Measurements from ENCODE around the gene FTCDNL1. TPM values are rescaled to one million over a fixed set of nuclear protein-coding genes. Genes with fewer than 3 reads are reported as not detected.

FTCDNL1 gene
- total RNA-seq, result 0.40 and 0.44 TPM in 2 replicates

DNA sequence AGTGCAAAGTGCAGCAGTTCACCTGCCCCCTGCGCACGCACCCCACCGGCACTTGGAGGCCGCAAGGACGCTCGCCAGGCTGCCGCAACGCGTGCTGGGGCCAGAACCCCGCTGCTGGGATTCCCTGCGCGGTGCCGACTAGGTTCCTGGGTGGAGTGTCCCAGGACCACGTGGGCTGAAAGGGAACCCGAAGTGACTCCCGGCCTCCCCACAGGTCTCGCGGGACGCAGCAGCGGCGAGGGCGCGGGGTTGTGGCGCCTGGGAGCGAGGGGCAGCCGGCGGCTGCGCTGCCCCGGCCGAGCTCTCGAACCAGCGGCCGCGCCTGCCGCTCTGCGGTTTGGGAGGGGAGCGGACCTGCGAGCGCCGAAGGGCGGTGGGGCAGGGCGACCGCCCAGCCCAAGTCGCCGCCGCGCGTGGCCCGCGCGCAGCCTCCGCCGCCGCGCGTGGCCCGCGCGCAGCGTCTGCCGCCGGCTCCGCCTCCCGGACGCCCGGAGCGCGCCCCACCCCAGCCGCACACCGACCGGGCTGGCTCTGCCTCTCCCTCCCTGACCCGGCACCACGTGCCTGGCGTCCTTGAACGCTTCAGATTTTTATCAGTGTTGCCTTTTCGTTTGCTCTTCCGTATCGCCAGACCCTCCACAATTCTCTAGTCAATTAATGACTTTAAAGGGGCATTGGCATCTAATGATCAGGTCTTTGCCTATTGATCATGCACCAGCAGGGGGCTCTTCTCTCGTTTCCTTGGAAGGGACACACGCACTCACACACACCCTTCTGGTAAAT, at the start of gene FTCDNL1:
Gene FTCDNL1 (minus strand): TSS at position 475 of the 783 bp plus-strand sequence. CDS start 2,230 bp downstream, outside the sequence.
- DNase-seq (ENCODE audit: low read depth in 2 of 2), result peak; percentile 26 to 49

DNA sequence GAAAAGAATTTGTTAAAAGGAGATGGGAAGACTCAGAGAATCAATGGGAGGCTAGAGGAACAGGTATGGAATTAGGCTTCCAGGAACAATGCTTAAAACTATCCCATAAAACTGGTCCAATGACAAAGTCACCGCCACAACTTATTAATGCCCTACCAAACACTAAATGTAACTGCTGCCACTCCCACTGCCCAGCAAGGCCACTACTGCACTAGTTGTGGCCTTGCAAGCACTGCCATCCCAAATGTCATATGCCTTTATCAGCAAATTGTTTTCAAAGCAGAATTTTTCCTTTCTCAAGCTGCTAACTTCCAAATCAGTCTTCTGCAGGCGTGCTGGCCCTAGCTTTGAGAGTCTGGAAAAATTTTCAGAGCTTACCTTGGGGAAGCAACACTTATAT, 45.6 kb upstream of the FTCDNL1 start:
- DNase-seq (ENCODE audit: low read depth in 2 of 2), result no peak

DNA sequence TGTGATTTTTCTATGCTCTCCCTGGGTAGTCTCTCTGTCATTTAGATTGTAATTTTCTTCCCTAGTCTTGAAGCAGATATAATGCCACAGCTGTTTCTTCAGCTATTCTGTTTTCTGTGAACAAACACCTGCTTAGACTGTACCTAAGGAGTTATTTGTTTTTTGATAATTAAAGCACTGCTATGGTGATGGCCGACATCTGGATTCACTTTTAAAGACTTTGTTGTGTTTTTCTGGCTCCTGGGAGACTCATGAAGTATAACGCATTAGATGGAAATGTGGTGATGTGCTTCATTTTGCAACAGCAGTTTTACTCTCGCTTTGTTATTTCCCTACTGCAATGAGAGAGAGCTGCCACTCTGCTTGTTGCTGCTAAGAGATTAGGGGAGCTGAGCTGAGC, 44.4 kb upstream of the FTCDNL1 start:
- no peak for DNase-seq (ENCODE audit: low read depth in 2 of 2)

DNA sequence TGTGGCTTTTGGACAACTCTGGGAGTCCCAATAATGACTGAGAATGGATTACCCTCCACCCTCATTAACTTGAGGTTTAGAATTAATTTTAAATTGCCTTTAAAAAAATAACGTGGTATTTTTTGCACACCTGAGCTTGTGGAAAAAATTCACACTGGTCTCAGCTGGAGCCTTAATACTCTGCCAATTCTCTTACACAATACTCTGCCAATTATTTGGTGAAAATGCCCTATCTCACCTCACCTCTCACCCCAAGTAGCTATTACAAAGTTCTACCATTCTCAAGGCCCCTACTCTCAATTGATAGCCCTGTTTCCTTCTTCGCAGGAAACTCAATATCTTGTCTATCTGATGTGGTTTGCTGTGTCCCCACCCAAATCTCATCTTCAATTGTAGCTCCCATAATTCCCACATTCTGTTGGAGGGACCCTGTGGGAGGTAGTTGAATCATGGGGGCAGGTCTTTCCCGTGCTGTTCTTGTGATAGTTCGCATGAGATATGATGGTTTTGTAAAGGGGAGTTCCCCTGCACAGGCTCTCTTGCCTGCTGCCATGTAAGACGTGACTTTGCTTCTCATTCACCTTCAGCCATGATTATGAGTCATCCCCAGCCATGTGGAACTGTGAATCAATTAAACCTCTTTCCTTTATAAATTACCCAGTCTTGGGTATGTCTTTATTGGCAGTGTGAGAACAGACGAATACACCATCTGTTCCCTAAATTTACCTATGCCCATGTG, 32.7 kb upstream of the FTCDNL1 start:
- DNase-seq (ENCODE audit: low read depth in 2 of 2), result no peak

DNA sequence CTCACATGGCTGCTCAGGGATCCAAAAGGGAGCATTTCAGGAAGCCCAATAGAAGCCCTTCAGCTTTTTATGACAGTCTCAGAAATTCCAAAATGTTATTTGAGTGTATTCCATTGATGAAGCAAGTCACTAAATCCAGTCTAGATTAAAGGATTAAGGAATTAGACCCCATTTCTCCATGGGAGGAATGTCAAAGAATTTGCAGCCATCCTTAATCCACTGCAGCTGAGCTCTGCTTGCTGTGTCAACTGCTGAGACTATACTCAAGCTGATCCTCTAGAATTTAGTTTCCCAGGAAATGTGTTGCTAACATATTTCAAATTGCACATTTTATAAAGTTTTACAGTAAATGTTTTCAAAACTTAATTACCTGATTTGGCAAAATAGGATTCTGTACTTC, 31.7 kb upstream of the FTCDNL1 start:
- DNase-seq (ENCODE audit: low read depth in 2 of 2), result no peak

DNA sequence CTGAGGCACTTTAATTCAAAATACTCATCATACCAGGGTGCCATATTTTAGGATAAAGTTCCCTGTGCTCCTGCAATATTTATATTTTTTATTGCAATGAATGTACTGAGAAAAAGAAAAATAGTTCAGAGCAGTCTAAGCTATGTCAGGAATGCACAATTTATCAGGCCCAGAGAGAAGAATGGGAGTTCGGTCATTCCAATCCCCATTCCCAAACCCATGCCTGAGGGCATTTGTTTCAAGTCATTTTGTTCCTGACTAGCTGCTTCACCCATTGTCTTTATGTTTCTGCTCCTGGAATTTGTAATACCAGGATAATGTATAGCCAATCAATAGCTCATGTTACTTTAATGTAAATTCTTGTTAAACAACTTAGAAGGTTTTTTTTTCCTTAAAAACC, 24.4 kb upstream of the FTCDNL1 start:
- no peak for DNase-seq (ENCODE audit: low read depth in 2 of 2)

DNA sequence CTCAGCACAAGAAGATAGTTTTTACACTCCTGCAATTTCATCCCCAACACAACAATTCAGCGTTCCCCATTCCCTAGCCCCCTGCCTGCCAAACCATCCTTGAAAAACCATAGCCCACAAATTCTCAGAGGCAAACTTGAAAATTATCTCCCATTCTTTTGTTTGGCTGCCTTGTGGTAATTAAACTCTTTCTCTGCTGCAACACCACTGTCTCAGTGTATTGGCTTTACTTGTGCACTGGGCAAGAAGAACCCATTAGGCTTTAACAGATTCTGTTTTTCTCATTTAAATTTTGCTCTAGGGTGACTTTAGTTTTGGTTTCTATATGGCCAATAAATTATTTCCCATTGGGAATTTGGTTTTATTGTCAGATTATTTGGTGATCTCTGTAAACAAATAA, 23.2 kb upstream of the FTCDNL1 start:
- no peak for DNase-seq (ENCODE audit: low read depth in 2 of 2)

DNA sequence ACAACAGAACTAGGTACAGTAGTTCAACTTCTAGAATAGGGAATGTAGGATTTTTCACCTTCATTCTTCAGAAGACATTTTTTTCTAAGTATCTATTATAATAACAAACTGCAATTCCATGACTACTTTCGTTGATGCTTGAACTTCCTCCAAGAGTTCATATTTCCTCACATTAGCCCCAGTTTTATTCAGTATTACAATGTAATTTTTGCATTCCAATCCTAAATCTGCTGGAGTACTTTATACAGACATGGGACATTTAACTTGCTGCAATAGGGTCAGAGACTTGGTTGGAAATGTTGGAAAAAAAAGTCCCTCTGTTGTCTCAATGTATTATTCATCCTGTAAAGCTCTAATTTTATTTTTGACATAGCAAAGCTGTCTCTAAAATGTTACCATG, 19.6 kb upstream of the FTCDNL1 start:
- no peak for DNase-seq (ENCODE audit: low read depth in 2 of 2)

DNA sequence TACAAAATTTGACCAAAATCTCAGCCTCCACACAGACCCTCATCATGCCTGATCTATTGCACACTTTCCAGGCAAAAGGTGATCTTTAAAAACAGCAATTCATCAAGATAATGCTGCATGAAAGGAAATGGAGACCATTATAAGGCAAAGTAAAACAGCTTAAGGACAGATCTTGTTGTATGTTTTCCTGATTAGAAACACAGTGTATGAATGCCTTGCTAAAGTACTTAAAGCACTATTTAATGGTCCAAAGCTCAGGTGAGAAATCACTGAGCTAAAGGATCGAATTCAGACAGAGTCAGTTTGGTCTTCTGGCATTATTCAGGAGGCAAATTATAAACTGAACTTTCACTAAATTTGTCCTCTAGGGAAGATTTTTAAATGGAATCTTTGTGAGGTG, 18.7 kb upstream of the FTCDNL1 start:
- no peak for DNase-seq (ENCODE audit: low read depth in 2 of 2)

DNA sequence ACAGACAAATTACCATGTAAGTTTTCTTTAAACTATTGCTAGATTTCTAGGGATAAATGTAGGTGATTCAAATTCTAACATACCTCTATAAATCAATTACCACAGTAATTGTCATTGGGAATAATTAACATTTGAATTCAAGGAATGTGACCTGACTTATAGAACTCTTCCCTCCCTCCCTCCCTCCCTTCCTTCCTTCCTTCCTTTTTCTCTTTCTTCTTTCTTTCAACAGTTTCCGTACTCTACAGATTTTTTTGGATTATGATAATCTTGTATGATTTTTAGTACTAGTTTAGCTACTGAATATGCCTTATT, 18.2 kb upstream of the FTCDNL1 start:
- no peak for DNase-seq (ENCODE audit: low read depth in 2 of 2)

DNA sequence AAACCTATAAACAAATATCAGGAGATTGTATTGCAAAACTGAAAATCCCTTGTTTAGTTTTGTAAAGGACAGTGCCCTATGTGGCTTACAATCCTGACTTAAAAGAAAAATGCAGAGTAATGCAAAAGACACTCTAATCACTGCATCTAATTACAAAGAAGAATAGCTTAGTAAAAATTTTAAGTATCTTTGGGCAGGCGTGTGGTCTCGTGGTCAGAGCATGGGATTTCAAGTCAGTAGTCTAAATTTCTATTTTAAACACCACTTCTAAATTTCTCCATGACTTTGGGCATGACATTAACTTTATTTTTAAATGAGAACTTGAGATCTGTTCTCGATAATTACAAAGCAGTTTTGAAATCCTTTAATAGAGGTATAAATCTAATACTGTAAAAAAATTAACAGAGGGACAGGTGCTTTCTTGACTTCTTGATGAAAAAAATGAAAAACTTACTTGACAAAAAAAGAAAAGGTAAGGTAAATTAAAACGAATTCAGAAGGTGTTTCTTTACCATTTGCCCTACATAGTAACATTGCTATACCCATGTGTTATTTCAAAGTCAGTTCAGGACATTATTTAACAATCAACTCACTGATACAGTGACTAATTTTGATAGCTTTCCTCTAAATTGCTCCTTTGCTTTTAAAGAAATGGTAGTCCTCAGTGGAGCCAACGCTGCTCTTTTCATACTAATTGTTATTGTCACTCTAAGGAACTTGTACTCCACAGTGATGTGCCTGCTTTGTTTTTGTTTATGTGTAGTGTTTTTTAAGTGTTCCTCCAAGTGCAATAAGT, 17.6 kb upstream of the FTCDNL1 start:
- no peak for DNase-seq (ENCODE audit: low read depth in 2 of 2)

DNA sequence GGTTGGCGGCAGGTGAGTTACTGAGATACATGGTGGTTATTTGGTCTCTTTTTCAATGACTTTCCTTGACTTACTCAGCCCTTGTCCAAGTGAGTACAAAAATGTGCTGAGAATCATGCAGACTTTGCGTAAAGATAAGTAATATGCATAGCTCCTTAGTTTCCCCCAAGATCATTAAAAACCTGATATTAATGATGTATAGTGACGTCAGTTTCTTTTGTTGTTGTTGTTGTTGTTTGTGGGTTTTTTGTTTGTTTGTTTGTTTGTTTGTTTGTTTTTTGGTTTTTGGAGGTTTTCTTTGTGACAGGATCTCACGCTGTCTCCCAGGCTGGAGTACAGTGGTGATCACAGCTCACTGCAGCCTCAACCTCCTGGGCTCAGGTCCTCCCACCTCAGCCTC, 14.9 kb upstream of the FTCDNL1 start:
- no peak for DNase-seq (ENCODE audit: low read depth in 2 of 2)

DNA sequence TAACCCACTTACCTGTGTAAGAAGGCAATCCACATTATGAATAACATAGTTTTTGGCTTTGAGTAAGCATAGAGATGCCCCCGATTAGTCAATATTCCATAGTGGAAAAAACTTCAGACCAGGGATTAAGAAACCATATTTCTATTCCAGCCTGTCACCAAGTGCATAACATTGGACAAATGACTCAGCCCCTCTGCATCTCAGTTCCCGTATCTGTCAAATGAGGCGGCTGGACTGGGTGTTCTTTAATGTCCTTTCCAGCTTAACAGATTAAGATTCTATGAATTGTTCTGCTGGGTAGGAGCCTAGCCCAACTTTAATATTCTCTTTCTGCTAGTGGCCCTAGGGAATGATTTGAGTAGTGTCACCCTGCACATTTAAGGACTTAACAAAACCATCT, 11.8 kb upstream of the FTCDNL1 start:
- DNase-seq (ENCODE audit: low read depth in 2 of 2), result no peak

DNA sequence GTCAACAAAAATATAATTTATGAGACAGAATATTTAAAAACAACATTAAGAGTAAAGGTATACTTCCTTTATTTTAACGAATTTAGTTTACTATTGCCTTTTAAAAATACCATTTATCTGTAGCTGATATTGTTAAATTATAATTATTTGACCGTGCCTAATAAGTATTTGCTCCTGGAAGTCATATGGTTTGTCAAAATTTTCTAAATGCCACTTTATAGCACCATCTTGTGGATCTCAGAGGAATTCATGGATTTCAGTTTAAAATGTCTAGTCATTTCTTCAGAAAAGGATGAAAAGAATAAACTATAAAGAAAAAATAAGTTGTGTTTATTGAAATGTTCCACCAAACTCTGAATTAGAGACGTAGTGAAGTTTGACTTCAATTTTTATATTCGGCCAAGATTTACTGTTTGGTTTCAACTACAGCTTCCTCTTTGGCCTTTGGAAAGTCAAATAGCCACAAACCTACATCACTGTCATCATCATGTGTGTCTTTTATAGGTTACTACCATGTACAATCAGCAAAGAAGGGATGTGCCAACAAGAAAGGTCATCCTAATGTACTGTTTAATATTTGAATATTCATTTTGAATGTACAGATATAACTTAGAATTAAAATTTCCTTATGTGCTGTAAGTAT, 10.3 kb upstream of the FTCDNL1 start:
- DNase-seq (ENCODE audit: low read depth in 2 of 2), result peak; percentile 31 to 47

DNA sequence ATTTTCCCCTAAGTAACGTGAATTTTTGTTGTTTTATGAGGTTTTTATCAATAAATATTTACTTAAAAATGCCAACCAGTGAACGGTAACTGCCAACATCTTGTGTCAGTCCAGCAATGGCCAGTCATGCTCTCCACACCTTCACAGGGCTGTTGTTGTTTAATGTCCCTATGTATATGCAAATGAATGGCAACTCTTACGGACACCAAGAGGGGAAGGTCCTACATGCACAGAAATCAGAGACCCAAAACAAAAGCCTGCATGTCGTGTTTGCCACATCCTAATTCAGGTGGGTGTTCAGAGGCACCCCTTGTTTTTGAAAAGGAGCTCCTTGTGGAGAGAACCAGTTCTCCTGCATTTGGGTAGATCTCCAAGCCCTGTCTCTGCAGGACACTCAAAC, 4.8 kb upstream of the FTCDNL1 start:
- DNase-seq (ENCODE audit: low read depth in 2 of 2), result no peak

DNA sequence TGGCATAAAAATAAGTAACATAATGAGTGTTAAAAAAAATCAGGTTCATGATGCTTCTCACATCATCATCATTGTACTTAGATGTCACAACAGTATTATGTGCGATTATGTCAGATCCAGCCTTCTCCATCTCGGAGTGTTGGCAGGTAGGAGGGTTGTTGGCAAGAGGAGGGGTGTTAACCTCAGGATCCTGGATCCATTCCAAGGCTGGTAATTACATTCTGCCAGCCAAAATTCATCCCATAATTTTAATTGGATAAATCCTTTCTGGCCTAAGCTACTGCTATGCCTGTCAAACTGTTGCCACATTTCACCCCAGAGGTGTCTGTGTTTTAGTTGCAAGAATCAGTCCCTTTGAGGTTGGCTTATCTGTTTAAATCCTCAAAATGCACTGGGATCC, 891 bp upstream of the FTCDNL1 start:
- no peak for DNase-seq (ENCODE audit: low read depth in 2 of 2)

DNA sequence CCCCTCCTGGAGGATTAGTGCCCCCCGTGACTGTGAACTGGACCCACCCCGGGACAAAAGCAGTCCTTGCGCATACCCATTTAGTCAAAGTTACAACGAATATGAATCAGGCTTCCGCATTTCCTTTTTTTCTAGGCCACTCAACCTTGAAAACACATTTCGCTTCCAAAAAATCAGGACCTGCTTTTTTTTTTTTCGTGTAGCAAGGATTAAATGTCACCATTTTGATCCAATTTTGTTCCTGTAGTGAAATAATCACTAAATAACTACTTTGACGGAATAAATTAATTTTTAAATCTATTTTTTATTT, 464 bp upstream of the FTCDNL1 start:
- no peak for DNase-seq (ENCODE audit: low read depth in 2 of 2)

DNA sequence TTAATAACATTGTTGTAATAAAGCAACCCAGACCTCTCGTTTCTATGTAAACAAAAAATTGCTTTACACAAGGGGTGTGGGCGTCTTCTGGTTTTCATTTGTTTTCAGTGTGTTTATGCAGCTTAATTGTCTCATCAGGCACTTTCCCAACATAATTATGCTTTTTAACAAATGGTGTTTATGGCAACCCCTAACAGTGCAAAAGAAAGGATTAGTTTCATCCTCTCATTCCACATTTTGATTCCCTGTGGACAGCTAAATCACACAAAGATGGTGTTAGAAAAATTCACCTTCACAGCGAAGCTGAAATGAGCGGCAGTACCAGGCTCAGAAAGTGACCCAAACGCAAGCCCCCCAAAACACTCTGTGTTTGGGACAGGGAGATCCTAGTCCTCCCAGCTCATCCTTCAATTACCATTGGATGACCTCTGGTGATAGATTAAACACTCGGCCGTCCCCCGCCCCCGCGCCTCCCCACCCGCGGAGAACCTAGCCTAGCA, 724 bp downstream of the FTCDNL1 start:
- no peak for DNase-seq (ENCODE audit: low read depth in 2 of 2)

DNA sequence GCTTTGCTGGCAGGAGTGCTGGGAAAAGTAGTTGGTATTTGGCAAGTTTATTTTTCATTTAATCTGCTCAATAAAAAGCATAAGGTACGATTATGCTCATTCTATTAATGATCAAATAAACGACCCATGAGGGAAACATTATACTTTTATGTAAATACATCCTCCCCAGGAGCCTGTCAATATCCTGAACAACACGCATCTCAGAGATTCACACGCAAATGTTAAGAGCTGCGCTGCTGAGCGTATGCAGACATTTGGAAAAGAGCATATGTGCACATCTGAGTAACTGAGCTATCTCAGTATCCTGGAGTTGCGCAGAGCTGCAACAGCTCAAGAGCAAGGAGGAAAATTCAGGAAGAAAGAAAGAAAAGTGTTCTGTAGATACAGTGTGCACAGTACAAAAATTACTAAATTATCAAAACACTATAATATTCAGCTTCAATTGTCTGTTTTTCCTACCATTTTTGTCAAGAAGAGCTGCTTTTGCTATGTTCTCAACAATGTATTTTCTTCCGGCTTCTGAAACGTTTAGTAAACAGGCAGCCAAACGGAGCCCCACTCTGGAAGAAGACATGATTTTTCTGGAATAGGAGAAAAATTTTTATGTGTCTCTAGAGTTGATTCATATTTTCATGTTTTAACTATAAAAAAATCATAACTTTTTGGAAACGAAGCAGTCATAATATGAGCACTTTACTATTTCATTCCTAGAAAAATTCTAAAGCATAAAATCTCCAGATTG, 2.4 kb downstream of the FTCDNL1 start:
- no peak for DNase-seq (ENCODE audit: low read depth in 2 of 2)

DNA sequence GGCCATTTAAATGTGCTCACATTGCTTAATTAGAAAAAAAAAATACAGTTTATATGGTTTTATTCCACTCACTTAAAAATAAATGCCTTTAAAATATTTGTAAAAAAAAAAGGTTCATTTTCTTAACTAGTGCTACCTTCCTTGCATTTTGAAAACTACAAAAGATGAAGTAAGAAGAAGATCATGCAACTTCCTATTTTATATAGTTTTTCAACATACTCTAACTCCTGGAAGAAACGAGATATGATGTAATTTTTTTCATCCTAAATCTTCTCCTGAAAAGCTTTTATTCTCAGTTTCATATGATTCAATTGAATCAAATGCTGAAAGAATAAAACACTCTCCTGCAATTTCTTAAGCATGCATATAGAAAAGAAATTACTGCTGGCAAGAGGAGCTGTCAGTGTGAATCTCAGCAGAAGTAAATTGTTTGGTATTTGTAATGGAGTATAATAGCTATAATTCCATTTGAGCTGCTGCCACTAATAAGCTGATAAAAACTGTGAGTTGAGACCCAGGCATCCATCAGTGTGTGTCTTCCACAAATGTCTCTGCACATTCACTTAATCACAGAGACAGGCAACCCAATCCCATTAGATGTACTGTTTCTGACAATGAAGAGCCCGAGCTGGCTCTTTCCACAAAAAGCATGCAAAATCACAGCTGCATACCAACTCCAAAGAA, 3.7 kb downstream of the FTCDNL1 start:
- DNase-seq (ENCODE audit: low read depth in 2 of 2), result no peak
